DOHH2 (cell line): ENCODE data around the gene GPR143.

ENCODE experiments used
- H3F3A ChIP-seq: fragments of 200-600 bp; sonication (generic), shearing (Covaris generic); 2 replicates; pipeline ENCODE4 v1.6.0; 2016; ENCODE audit warnings: antibody characterized with exemption, mild to moderate bottlenecking; ENCODE audit not compliant: control insufficient read depth, insufficient read depth
- H3K27ac ChIP-seq: fragments of 200-600 bp; sonication (generic); 2 replicates; pipeline ENCODE4 v1.5.1; 2014; ENCODE audit warnings: low read depth, mild to moderate bottlenecking, low read length, moderate library complexity
- H3K27me3 ChIP-seq: fragments of 200-600 bp; sonication (generic); 2 replicates; pipeline ENCODE4 v1.6.1; 2014; ENCODE audit warnings: mild to moderate bottlenecking, low read length, mixed read lengths; ENCODE audit not compliant: control insufficient read depth
- H3K36me3 ChIP-seq: fragments of 200-600 bp; sonication (generic); 2 replicates; pipeline ENCODE4 v1.6.1; 2014; ENCODE audit warnings: mild to moderate bottlenecking, low read length, moderate library complexity, mixed read lengths; ENCODE audit not compliant: control insufficient read depth
- H3K4me1 ChIP-seq: fragments of 200-600 bp; sonication (generic); 2 replicates; pipeline ENCODE4 v1.6.1; 2014; ENCODE audit warnings: mild to moderate bottlenecking, low read length, mixed read lengths; ENCODE audit not compliant: control insufficient read depth
- H3K4me2 ChIP-seq: fragments of 200-600 bp; sonication (generic); 2 replicates; pipeline ENCODE4 v1.6.0; 2014; ENCODE audit warnings: mild to moderate bottlenecking, low read length, moderate library complexity
- H3K4me3 ChIP-seq: fragments of 200-600 bp; sonication (generic); 2 replicates; pipeline ENCODE4 v1.5.1; 2014; ENCODE audit warnings: mild to moderate bottlenecking, low read length, mixed read lengths
- H3K79me2 ChIP-seq: fragments of 200-600 bp; sonication (generic); 2 replicates; pipeline ENCODE4 v1.6.1; 2014; ENCODE audit warnings: mild to moderate bottlenecking, low read length, mixed read lengths; ENCODE audit not compliant: control insufficient read depth
- H3K9me2 ChIP-seq: fragments of 200-600 bp; sonication (generic); replicated peaks from 2 replicates; pipeline ENCODE4 v1.6.1; 2014; ENCODE audit warnings: mild to moderate bottlenecking, low read length, mixed read lengths; ENCODE audit not compliant: control insufficient read depth
- H3K9me3 ChIP-seq: fragments of 200-600 bp; sonication (generic); 2 replicates; pipeline ENCODE4 v1.6.1; 2014; ENCODE audit warnings: antibody characterized with exemption, low read length, mixed read lengths; ENCODE audit not compliant: control insufficient read depth, insufficient read depth
- H4K20me1 ChIP-seq: fragments of 200-600 bp; sonication (generic); 2 replicates; pipeline ENCODE4 v1.6.0; 2014; ENCODE audit warnings: low read depth, mild to moderate bottlenecking, antibody characterized with exemption, low read length, moderate library complexity; ENCODE audit not compliant: control insufficient read depth, insufficient read depth
- EZH2phosphoT487 ChIP-seq: fragments of 200-600 bp; sonication (generic); IDR thresholded peaks from 2 replicates; pipeline ENCODE4 v1.6.1; 2017; ENCODE audit warnings: borderline replicate concordance, mild to moderate bottlenecking, antibody characterized with exemption, low read length, moderate library complexity, mixed read lengths
- TF ChIP-seq, protein P1 (sequence below): fragments of 200-600 bp; sonication (generic); IDR thresholded peaks from one replicate; pipeline ENCODE4 v1.5.1; 2014; ENCODE audit warnings: antibody characterized with exemption, mild to moderate bottlenecking, low read depth, low read length; ENCODE audit not compliant: poor library complexity, severe bottlenecking

The GPR143 gene

DNA sequence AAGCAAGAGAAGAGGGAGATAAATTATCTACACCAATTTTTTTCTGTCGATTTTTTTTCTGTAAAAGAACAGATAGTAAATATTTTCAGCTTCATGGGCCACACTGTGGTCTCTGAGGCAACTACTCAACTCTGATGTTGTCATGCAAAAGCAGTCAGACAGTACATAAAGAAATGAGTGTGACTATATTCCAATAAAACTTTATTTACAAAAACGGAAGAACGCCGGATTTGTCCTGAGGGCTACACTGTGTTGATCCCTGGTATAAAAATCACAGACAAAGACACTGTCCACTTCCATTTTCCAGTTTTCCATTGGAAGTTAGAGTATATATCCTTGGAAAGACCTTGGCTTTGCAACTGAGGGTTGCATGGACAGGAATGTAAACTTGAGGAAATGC lies 18.0 kb downstream of the GPR143 start:
- Histone ChIP-seq H3K4me2 (no peak overlapping the region), H3F3A (no peaks in the 10 kb centered on the region), H3K9me3 (peaks cover 3% of the 10 kb centered on the region; the same call in 1 of the 2 replicates), H3K4me3 (no peak overlapping the region), H3K36me3 (no peaks in the 10 kb centered on the region), H3K27ac (no peak overlapping the region), H3K27me3 (no peaks in the 10 kb centered on the region), H3K4me1 (peaks cover 11% of the 10 kb centered on the region), H3K9me2 (no peaks in the 10 kb centered on the region), H4K20me1 (no peaks in the 10 kb centered on the region), H3K79me2 (no peaks in the 10 kb centered on the region)
- TF ChIP-seq, protein P1, sequence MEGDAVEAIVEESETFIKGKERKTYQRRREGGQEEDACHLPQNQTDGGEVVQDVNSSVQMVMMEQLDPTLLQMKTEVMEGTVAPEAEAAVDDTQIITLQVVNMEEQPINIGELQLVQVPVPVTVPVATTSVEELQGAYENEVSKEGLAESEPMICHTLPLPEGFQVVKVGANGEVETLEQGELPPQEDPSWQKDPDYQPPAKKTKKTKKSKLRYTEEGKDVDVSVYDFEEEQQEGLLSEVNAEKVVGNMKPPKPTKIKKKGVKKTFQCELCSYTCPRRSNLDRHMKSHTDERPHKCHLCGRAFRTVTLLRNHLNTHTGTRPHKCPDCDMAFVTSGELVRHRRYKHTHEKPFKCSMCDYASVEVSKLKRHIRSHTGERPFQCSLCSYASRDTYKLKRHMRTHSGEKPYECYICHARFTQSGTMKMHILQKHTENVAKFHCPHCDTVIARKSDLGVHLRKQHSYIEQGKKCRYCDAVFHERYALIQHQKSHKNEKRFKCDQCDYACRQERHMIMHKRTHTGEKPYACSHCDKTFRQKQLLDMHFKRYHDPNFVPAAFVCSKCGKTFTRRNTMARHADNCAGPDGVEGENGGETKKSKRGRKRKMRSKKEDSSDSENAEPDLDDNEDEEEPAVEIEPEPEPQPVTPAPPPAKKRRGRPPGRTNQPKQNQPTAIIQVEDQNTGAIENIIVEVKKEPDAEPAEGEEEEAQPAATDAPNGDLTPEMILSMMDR, result no peak
- TF ChIP-seq EZH2phosphoT487, result no peak

DNA sequence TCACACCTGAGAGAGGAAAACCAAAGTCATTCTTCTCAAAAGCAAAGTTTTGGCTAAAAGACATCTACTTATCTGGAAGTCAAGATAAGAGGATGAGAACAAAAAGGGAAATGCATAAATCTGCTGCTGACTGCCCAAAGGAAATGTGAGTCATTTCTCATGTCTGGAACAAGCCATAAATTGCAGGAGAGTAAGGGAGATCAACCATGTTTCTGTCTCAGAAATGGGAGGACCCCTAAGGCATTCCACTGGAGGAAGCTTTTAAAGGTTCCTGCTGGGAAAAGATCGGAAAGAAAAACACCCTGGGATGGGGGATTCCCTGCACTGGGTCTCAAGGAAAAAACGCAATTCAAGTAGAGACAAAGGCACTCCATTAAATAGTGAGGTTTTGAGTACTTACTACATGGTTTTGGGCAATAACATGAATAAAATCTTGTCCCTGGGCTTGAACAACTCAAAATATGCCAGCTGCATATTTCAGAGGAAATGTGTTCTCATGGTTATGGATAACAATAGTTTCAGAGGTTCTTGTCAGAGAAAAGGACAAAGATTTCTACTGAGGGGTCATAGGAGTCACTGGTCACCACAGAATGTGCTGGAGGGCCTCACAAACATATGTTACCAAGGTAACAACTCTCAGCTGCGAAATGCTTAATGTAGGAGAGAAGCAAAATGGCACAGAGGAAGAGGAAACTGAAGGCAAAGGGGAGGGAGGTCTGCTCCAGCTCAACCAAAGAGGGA lies 19.3 kb downstream of the GPR143 start:
- Histone ChIP-seq H4K20me1 (no peaks in the 10 kb centered on the region), H3K9me2 (no peaks in the 10 kb centered on the region), H3K9me3 (peaks cover 3% of the 10 kb centered on the region; the same call in 1 of the 2 replicates), H3F3A (no peaks in the 10 kb centered on the region), H3K36me3 (no peaks in the 10 kb centered on the region), H3K27ac (no peak overlapping the region), H3K79me2 (no peaks in the 10 kb centered on the region), H3K27me3 (no peaks in the 10 kb centered on the region), H3K4me3 (no peak overlapping the region), H3K4me2 (no peak overlapping the region), H3K4me1 (peaks cover 11% of the 10 kb centered on the region)
- TF ChIP-seq, protein P1, result no peak
- no peak for TF ChIP-seq EZH2phosphoT487

DNA sequence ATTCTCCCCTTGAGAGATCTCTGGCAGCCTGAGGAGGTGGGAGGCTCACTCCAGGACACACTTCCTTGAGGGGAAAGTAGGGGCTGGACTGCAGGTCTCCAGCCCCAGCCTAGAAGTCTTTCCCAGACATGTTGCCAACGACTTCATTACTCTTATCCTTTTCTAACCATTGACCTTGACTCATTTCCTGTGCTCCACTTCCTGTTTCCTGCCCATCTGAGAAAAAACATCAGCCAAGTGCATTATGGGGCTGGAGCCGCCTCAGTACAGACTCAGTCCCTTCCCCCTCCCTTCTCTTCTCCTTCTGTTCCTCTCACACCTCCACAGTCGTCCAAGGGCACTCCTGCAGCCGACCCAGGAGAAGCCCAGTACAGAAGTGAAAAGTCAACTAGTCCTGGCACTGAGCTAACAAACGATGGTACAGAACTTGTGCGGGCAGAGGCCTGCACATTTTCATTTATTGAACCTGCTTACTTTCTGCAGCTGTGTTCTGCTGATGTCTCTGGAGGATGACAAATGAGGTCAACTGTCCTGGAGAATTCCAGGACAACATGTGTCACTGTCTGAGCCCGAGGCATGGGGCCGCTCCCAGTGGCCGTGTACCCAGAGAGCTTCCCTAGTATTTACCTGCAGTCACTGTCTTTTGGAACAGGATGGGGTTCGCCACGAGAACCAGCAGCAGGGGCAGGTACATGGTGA lies 20.1 kb downstream of the GPR143 start:
- H3K4me1 ChIP-seq, result peaks cover 11% of the 10 kb centered on the region
- H3K9me3 ChIP-seq, result peaks cover 3% of the 10 kb centered on the region; the same call in 1 of the 2 replicates
- H3K9me2 ChIP-seq, result no peaks in the 10 kb centered on the region
- no peak overlapping the region for H3K4me3 ChIP-seq
- no peak overlapping the region for H3K4me2 ChIP-seq
- TF ChIP-seq, protein P1, result no peak
- no peak for TF ChIP-seq EZH2phosphoT487
- no peak overlapping the region for H3K27ac ChIP-seq
- no peaks in the 10 kb centered on the region for H3K36me3 ChIP-seq
- H3K79me2 ChIP-seq, result no peaks in the 10 kb centered on the region
- no peaks in the 10 kb centered on the region for H4K20me1 ChIP-seq
- H3F3A ChIP-seq, result no peaks in the 10 kb centered on the region
- no peaks in the 10 kb centered on the region for H3K27me3 ChIP-seq
